Activated CD4-positive, alpha-beta T cell treated with anti-CD3 and anti-CD28 coated beads, Interleukin-2, amount 10 ng/mL, durations not matched to agents 24 days and 14 days (primary cell): ENCODE measurements around the gene UBE3D. TPM values are rescaled to one million over a fixed set of nuclear protein-coding genes. Genes with fewer than 3 reads are reported as not detected.
"Not testable (repeated sequence)": the region's sequence is repeated elsewhere in the genome, so short reads cannot be mapped to it uniquely, and the experiment has no call there.

Experiments
- DNase-seq: peaks from one replicate; pipeline ENCODE4 v3.0.0; 2022
- H3K27ac Mint-ChIP-seq: one replicate; pipeline ENCODE4 v1.8.0; 2022; ENCODE audit warnings: mild to moderate bottlenecking, mixed read lengths
- H3K27me3 Mint-ChIP-seq: one replicate; pipeline ENCODE4 v1.8.0; 2022; ENCODE audit warnings: mixed read lengths
- H3K36me3 Mint-ChIP-seq: one replicate; pipeline ENCODE4 v1.8.0; 2022; ENCODE audit warnings: low read depth, mild to moderate bottlenecking, mixed read lengths
- H3K4me1 Mint-ChIP-seq: one replicate; pipeline ENCODE4 v1.8.0; 2021; ENCODE audit warnings: mixed read lengths
- H3K4me3 Mint-ChIP-seq: one replicate; pipeline ENCODE4 v1.8.0; 2022; ENCODE audit warnings: mild to moderate bottlenecking, moderate library complexity, mixed read lengths
- H3K9me3 Mint-ChIP-seq: one replicate; pipeline ENCODE4 v1.8.0; 2021; ENCODE audit warnings: mixed read lengths
- intact Hi-C: fragments of 100-400 bp; cut with micrococcal nuclease; formaldehyde crosslinking; loops from one replicate; pipeline ENCODE4 v1.15.1; 2023
- total RNA-seq: library from RNA; stranded (reverse); gene quantifications from 2 replicates; pipeline ENCODE4 v1.2.3, GENCODE V29; 2022

UBE3D gene
- total RNA-seq, 1 donor from 2014 or later = 9.3 TPM

- H3K9me3 Mint-ChIP-seq = no peaks in the 10 kb centered on the region
- H3K27me3 Mint-ChIP-seq = no peaks in the 10 kb centered on the region
- no peaks in the 10 kb centered on the region for H3K36me3 Mint-ChIP-seq
- no peak for DNase-seq
- no peak overlapping the region for H3K27ac Mint-ChIP-seq
- intact Hi-C loops = no loop called here
- H3K4me3 Mint-ChIP-seq = no peak overlapping the region
- H3K4me1 Mint-ChIP-seq = no peaks in the 10 kb centered on the region
Measured at GRCh38 chr6:82877213-82878195, 188.1 kb downstream of the UBE3D start.

DNA sequence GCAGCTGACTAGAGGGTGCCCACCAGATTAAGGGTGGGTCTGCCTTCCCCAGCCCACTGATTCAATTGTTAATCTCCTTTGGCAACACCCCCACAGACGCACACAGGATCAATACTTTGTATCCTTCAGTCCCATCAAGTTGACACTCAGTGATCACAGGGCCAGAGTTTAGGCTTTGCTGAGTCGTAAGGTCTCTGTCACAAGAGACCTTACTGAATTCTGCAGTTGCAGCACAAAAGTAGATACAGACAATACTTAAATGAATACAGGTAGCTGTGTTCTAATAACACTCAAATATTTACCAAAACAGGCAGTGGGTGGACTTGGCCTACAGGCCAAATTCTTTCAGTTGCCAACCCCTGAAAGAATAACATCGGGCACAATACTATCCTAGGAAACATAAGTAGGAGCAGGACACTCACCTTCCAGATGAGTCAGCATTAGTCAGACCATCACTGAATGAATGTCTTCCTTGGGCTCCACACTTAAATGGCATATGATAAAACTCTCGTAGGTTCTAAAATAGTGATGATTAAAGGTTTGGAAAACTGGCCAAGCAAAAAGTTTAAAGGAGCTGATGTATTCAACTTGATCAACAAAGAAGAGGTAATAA lies 190.0 kb downstream of the UBE3D start:
- H3K4me3 Mint-ChIP-seq = no peak overlapping the region
- DNase-seq = no peak
- no peaks in the 10 kb centered on the region for H3K27me3 Mint-ChIP-seq
- H3K9me3 Mint-ChIP-seq = no peaks in the 10 kb centered on the region
- H3K27ac Mint-ChIP-seq = no peak overlapping the region
- no peaks in the 10 kb centered on the region for H3K36me3 Mint-ChIP-seq
- intact Hi-C loops = no loop called here
- no peaks in the 10 kb centered on the region for H3K4me1 Mint-ChIP-seq

- Mint-ChIP-seq H3K27ac (no peak overlapping the region), H3K9me3 (no peaks in the 10 kb centered on the region), H3K27me3 (no peaks in the 10 kb centered on the region), H3K4me1 (no peaks in the 10 kb centered on the region), H3K36me3 (no peaks in the 10 kb centered on the region), H3K4me3 (no peak overlapping the region)
- intact Hi-C loops = no loop called here
- DNase-seq = no peak
Measured at GRCh38 chr6:82874867-82875266, 190.8 kb downstream of the UBE3D start.

- intact Hi-C loops = no loop called here
- H3K27me3 Mint-ChIP-seq = no peaks in the 10 kb centered on the region
- H3K36me3 Mint-ChIP-seq = no peaks in the 10 kb centered on the region
Measured at GRCh38 chr6:82872185-82872584, 193.5 kb downstream of the UBE3D start.

DNA sequence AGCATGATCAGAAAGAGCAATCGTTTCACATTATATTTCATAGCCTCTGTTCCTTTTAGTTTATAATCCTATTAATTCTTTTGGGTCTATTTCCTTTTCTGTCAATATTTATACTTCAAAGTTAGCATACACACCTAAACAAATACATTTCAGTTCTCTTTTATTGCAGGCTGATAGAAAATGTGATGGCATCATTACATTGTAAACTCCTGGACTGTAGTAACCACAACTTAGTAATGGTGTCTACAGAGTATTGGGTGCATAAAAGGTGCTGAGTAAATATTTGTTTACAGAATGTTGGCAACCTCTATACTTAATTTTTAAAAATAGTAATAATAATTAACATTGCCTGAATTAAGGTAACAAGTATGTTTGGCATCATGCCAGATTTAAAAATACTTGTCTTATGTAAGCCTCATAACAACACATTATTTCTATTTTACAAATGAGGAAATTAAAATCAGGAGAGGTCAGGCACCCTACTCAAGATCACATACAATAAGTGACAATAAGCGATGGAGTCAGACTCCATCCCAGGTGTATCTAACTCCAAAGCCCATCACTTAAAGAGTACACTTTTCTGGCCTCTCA lies 195.0 kb downstream of the UBE3D start:
- Mint-ChIP-seq H3K4me1 (no peaks in the 10 kb centered on the region), H3K4me3 (no peak overlapping the region), H3K9me3 (no peaks in the 10 kb centered on the region), H3K27me3 (no peaks in the 10 kb centered on the region), H3K27ac (no peak overlapping the region), H3K36me3 (no peaks in the 10 kb centered on the region)
- intact Hi-C loops = no loop called here
- no peak for DNase-seq

More at GRCh38 chr6:82872185-82872584, 193.5 kb downstream of the UBE3D start:
- H3K9me3 Mint-ChIP-seq = no peaks in the 10 kb centered on the region
- DNase-seq = no peak
- H3K4me1 Mint-ChIP-seq = no peaks in the 10 kb centered on the region
- no peak overlapping the region for H3K27ac Mint-ChIP-seq
- H3K4me3 Mint-ChIP-seq = no peak overlapping the region

DNA sequence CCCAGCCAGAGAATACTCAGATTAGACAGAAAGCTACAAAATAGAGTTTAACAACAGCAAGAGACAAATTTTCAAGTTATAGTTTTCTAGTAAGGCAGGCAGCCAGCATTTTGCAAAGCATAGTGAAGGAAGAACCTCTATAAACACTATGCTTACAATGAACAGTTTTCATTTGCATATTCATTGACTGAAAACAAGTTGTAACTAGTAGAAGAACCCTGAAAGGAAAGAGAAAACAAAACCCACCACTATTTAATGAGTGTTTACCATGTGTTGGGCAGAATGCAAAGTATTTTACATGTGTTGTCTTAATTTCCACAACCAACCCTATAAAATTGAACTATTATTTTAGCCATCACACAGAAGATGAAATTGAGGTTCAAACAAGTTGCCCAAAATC lies 196.1 kb downstream of the UBE3D start:
- H3K9me3 Mint-ChIP-seq = no peaks in the 10 kb centered on the region
- no peak overlapping the region for H3K4me3 Mint-ChIP-seq
- no peak overlapping the region for H3K27ac Mint-ChIP-seq
- no peaks in the 10 kb centered on the region for H3K36me3 Mint-ChIP-seq
- DNase-seq = no peak
- no peaks in the 10 kb centered on the region for H3K27me3 Mint-ChIP-seq
- intact Hi-C loops = no loop called here
- H3K4me1 Mint-ChIP-seq = no peaks in the 10 kb centered on the region

- H3K4me3 Mint-ChIP-seq = no peak overlapping the region
Measured at GRCh38 chr6:82867946-82868345, 197.7 kb downstream of the UBE3D start.

GRCh38 chr6:82866446-82866845 lies 199.2 kb downstream of the UBE3D start:
- no peak overlapping the region for H3K4me3 Mint-ChIP-seq
- H3K4me1 Mint-ChIP-seq = no peaks in the 10 kb centered on the region
- intact Hi-C loops = no loop called here
- H3K9me3 Mint-ChIP-seq = no peaks in the 10 kb centered on the region
- no peak overlapping the region for H3K27ac Mint-ChIP-seq
- no peaks in the 10 kb centered on the region for H3K27me3 Mint-ChIP-seq
- DNase-seq = no peak
- no peaks in the 10 kb centered on the region for H3K36me3 Mint-ChIP-seq

More at GRCh38 chr6:82867946-82868345, 197.7 kb downstream of the UBE3D start:
- Mint-ChIP-seq H3K27me3 (no peaks in the 10 kb centered on the region), H3K36me3 (no peaks in the 10 kb centered on the region), H3K9me3 (no peaks in the 10 kb centered on the region), H3K4me1 (no peaks in the 10 kb centered on the region), H3K27ac (no peak overlapping the region)
- intact Hi-C loops = no loop called here
- DNase-seq = no peak

- no peaks in the 10 kb centered on the region for H3K36me3 Mint-ChIP-seq
- no peaks in the 10 kb centered on the region for H3K4me1 Mint-ChIP-seq
- no peaks in the 10 kb centered on the region for H3K27me3 Mint-ChIP-seq
Measured at GRCh38 chr6:82865461-82865860, 200.2 kb downstream of the UBE3D start.

GRCh38 chr6:82863781-82864180 lies 201.9 kb downstream of the UBE3D start:
- Mint-ChIP-seq H3K9me3 (no peaks in the 10 kb centered on the region), H3K36me3 (no peaks in the 10 kb centered on the region), H3K4me1 (no peaks in the 10 kb centered on the region), H3K27me3 (no peaks in the 10 kb centered on the region), H3K27ac (no peak overlapping the region), H3K4me3 (no peak overlapping the region)
- intact Hi-C loops = no loop called here
- DNase-seq = no peak

More at GRCh38 chr6:82865461-82865860, 200.2 kb downstream of the UBE3D start:
- Mint-ChIP-seq H3K4me3 (no peak overlapping the region), H3K9me3 (no peaks in the 10 kb centered on the region), H3K27ac (no peak overlapping the region)
- intact Hi-C loops = no loop called here
- DNase-seq = no peak

DNA sequence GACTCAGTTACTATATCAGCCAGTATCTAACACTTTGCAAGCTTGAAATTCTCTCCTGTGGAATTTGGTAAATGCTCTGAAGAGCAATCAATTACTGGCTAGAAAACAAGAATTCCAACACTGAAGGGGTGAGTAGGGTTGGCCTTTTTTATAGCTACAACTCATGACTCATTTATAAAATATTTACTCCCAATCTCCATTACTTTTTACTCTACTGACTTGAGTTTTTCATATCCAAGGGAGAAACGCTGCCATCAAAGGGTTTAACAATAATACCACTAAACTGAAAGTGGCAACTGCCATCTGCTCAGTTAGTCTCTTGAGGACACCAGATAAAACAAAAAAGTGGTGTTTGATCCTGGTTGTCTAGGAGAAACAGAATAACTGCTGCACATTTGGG lies 203.1 kb downstream of the UBE3D start:
- Mint-ChIP-seq H3K36me3 (no peaks in the 10 kb centered on the region), H3K4me3 (no peak overlapping the region), H3K9me3 (no peaks in the 10 kb centered on the region), H3K27me3 (no peaks in the 10 kb centered on the region), H3K4me1 (no peaks in the 10 kb centered on the region), H3K27ac (no peak overlapping the region)
- no peak for DNase-seq
- intact Hi-C loops = no loop called here

DNA sequence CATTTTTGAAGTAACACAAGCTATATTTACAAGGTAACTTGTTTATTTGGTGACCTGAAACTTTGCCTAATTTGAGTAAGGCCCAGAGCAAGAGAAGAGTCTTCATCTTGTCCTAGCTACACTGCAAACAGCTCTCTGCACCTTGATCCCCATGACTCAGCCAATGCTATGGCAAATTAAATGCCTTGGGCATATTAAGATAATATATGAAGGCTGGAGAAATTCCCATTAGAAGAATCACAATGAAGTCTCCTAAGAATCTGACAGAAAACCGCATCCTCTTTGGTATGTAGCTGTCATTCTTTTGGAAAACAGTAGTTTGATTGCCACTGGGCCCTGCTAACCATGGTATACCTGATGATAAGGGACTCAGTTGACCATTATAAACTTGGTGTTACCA lies 204.5 kb downstream of the UBE3D start:
- no peak for DNase-seq
- no peaks in the 10 kb centered on the region for H3K4me1 Mint-ChIP-seq
- intact Hi-C loops = no loop called here
- H3K27me3 Mint-ChIP-seq = no peaks in the 10 kb centered on the region
- H3K36me3 Mint-ChIP-seq = no peaks in the 10 kb centered on the region
- H3K9me3 Mint-ChIP-seq = no peaks in the 10 kb centered on the region
- no peak overlapping the region for H3K27ac Mint-ChIP-seq
- H3K4me3 Mint-ChIP-seq = no peak overlapping the region

DNA sequence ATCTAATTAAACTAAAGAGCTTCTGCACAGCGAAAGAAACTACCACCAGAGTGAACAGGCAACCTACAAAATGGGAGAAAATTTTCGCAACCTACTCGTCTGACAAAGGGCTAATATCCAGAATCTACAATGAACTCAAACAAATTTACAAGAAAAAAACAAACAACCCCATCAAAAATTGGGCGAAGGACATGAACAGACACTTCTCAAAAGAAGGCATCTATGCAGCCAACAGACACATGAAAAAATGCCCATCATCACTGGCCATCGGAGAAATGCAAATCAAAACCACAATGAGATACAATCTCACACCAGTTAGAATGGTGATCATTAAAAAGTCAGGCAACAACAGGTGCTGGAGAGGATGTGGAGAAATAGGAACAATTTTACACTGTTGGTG lies 209.6 kb downstream of the UBE3D start:
- H3K4me1 Mint-ChIP-seq, DNase-seq, H3K4me3 Mint-ChIP-seq, intact Hi-C loops, H3K27me3 Mint-ChIP-seq, H3K36me3 Mint-ChIP-seq, H3K27ac Mint-ChIP-seq, H3K9me3 Mint-ChIP-seq: not testable (repeated sequence)

- intact Hi-C loops, H3K36me3 Mint-ChIP-seq, H3K9me3 Mint-ChIP-seq, DNase-seq, H3K4me1 Mint-ChIP-seq, H3K27ac Mint-ChIP-seq, H3K27me3 Mint-ChIP-seq, H3K4me3 Mint-ChIP-seq: not testable (repeated sequence)
Measured at GRCh38 chr6:82852904-82853303, 212.7 kb downstream of the UBE3D start.
